ENCODE measurements around the gene GABPB1. TPM values are rescaled to one million over a fixed set of nuclear protein-coding genes. Genes with fewer than 3 reads are reported as not detected.

The GABPB1 gene
- polyA plus RNA-seq, 1 of the 3 experiments (the other 2 are of a cell fraction) = 12.8 TPM

DNA sequence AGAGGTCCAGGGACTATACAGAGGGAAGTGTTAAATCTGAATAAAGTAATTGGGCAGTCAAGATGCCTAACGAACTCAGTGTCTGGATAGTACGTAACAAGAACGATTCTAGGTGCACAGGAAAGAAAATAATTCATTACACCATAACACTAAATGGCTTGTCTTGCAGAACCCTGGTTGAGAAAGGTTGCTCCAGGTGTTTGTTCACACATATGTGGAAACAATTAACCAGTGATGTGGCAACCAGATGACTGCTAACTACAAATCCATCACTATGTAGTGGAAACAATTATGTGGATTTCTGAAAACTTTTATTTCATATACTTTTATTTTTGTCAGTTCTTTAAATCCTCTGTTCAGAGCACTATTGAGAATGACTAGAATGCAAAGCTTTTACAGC lies 79.1 kb downstream of the GABPB1 start:
- DNase-seq = no peak
- Histone ChIP-seq H4K20me1 (ENCODE audit: insufficient read depth) (no peaks in the 10 kb centered on the region), H3K9me3 (no peaks in the 10 kb centered on the region), H3K27me3 (ENCODE audit: insufficient read depth) (no peaks in the 10 kb centered on the region), H3K4me3 (ENCODE audit: low read depth in 2 of 2, low read length in 1 of 2) (no peak overlapping the region), H3K9ac (no peak overlapping the region), H3K27ac (ENCODE audit: low read depth in 2 of 2, low read length in 1 of 2) (no peak overlapping the region), H3K36me3 (replicated peaks in 1 of 2; ENCODE audit: control insufficient read depth in 1 of 2, insufficient read depth in 2 of 2, low read length in 1 of 2) (peaks cover 3 to 4% of the 10 kb centered on the region in 2 experiments), H3K79me2 (ENCODE audit: insufficient read depth) (no peaks in the 10 kb centered on the region), H3K9me2 (no peaks in the 10 kb centered on the region), H3F3A (replicated peaks; ENCODE audit: insufficient read depth) (peaks cover 12% of the 10 kb centered on the region), H3K4me2 (no peak overlapping the region), H3K4me1 (ENCODE audit: control insufficient read depth in 1 of 2, insufficient read depth in 2 of 2, low read depth in 1 of 2, low read length in 1 of 2) (no peaks in the 10 kb centered on the region), H2AFZ (ENCODE audit: low read depth) (no peak overlapping the region)
- TF ChIP-seq TCF12 (IDR thresholded peaks at IDR 0.05) = no peak
- TF ChIP-seq, protein P1, sequence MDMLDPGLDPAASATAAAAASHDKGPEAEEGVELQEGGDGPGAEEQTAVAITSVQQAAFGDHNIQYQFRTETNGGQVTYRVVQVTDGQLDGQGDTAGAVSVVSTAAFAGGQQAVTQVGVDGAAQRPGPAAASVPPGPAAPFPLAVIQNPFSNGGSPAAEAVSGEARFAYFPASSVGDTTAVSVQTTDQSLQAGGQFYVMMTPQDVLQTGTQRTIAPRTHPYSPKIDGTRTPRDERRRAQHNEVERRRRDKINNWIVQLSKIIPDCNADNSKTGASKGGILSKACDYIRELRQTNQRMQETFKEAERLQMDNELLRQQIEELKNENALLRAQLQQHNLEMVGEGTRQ (IDR thresholded peaks at IDR 0.05; ENCODE audit: borderline replicate concordance, low read depth, low read length) = no peak
- TF ChIP-seq, protein P2, sequence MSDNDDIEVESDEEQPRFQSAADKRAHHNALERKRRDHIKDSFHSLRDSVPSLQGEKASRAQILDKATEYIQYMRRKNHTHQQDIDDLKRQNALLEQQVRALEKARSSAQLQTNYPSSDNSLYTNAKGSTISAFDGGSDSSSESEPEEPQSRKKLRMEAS (IDR thresholded peaks at IDR 0.05; ENCODE audit: low read depth) = no peak
- no peak for TF ChIP-seq MEF2A (IDR thresholded peaks at IDR 0.05; ENCODE audit: borderline replicate concordance, low read depth)
- TF ChIP-seq CHD2 (IDR thresholded peaks at IDR 0.05; ENCODE audit: low read length, partially characterized antibody) = no peak
- no peak for TF ChIP-seq RFX5 (IDR thresholded peaks at IDR 0.05; ENCODE audit: low read length)
- TF ChIP-seq, protein P3, sequence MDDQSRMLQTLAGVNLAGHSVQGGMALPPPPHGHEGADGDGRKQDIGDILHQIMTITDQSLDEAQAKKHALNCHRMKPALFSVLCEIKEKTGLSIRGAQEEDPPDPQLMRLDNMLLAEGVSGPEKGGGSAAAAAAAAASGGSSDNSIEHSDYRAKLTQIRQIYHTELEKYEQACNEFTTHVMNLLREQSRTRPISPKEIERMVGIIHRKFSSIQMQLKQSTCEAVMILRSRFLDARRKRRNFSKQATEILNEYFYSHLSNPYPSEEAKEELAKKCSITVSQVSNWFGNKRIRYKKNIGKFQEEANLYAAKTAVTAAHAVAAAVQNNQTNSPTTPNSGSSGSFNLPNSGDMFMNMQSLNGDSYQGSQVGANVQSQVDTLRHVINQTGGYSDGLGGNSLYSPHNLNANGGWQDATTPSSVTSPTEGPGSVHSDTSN (IDR thresholded peaks at IDR 0.05) = no peak
- no peak for TF ChIP-seq EP300 (IDR thresholded peaks at IDR 0.05; ENCODE audit: borderline replicate concordance in 1 of 2, low read depth in 1 of 2, low read length in 1 of 2)
- TF ChIP-seq EZH2phosphoT487 (IDR thresholded peaks at IDR 0.05; ENCODE audit: borderline replicate concordance, low read depth) = no peak
- TF ChIP-seq POLR2AphosphoS5 (IDR thresholded peaks at IDR 0.05; ENCODE audit: low read depth, low read length) = no peak
- TF ChIP-seq, protein P4, sequence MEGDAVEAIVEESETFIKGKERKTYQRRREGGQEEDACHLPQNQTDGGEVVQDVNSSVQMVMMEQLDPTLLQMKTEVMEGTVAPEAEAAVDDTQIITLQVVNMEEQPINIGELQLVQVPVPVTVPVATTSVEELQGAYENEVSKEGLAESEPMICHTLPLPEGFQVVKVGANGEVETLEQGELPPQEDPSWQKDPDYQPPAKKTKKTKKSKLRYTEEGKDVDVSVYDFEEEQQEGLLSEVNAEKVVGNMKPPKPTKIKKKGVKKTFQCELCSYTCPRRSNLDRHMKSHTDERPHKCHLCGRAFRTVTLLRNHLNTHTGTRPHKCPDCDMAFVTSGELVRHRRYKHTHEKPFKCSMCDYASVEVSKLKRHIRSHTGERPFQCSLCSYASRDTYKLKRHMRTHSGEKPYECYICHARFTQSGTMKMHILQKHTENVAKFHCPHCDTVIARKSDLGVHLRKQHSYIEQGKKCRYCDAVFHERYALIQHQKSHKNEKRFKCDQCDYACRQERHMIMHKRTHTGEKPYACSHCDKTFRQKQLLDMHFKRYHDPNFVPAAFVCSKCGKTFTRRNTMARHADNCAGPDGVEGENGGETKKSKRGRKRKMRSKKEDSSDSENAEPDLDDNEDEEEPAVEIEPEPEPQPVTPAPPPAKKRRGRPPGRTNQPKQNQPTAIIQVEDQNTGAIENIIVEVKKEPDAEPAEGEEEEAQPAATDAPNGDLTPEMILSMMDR (IDR thresholded peaks at IDR 0.05) = no peak
- no peak for TF ChIP-seq SIN3A (IDR thresholded peaks at IDR 0.05; ENCODE audit: borderline replicate concordance, low read depth, low read length)
- no peak for TF ChIP-seq JUND (IDR thresholded peaks at IDR 0.05)
- TF ChIP-seq NRF1 (IDR thresholded peaks at IDR 0.05; ENCODE audit: low read depth, low read length) = no peak
- TF ChIP-seq ELF1 (IDR thresholded peaks at IDR 0.05) = no peak
- no peak for TF ChIP-seq RXRA (IDR thresholded peaks at IDR 0.05; ENCODE audit: borderline replicate concordance, low read depth)
- TF ChIP-seq FOXM1 (IDR thresholded peaks at IDR 0.05; ENCODE audit: low read depth) = no peak
- TF ChIP-seq GABPA (IDR thresholded peaks at IDR 0.05; ENCODE audit: low read depth) = no peak
- no peak for TF ChIP-seq NFIC (IDR thresholded peaks at IDR 0.05; ENCODE audit: borderline replicate concordance)
- no peak for TF ChIP-seq FOSL2 (IDR thresholded peaks at IDR 0.05; ENCODE audit: borderline replicate concordance, low read depth)
- 82% methylated on average over 3 of the region's 3 CpGs for WGBS (ENCODE audit: low lambda C conversion rate)
- ChIA-PET CTCF (no interaction called here), POLR2A (no interaction called here)
